Stimulated activated naive B cell treated with anti-CD40 and anti-IgM and Interleukin-4, amounts not matched to agents 10 μg/mL and 1 μg/mL and 100 μg/mL, for 72 hours (primary cell): Measurements from ENCODE around the gene ALDH3A1.

Source experiments
- ATAC-seq, 2 donors: fragments of 150-1000 bp; cut with Tn5 transposase; replicated peaks; 2 replicates each; pipeline ENCODE4 v1.10.0; 2021; ENCODE audit warnings: moderate library complexity in 1 of 2
- DNase-seq: peaks from one replicate; pipeline ENCODE4 v3.0.0; 2021
- H3K27ac Mint-ChIP-seq: one replicate; pipeline ENCODE4 v1.8.0; 2022; ENCODE audit warnings: mild to moderate bottlenecking, mixed read lengths
- H3K27me3 Mint-ChIP-seq, 2 donors: one replicate each; pipeline ENCODE4 v1.8.0; 2022; ENCODE audit warnings: mixed read lengths in 2 of 2
- H3K36me3 Mint-ChIP-seq, 2 donors: one replicate each; pipeline ENCODE4 v1.8.0; 2022; ENCODE audit warnings: mixed read lengths in 2 of 2, mild to moderate bottlenecking in 1 of 2
- H3K4me1 Mint-ChIP-seq, 2 donors: one replicate each; pipeline ENCODE4 v1.8.0; 2022; ENCODE audit warnings: mixed read lengths in 2 of 2, mild to moderate bottlenecking in 1 of 2
- H3K4me3 Mint-ChIP-seq, 2 donors: one replicate each; pipeline ENCODE4 v1.8.0; 2022; ENCODE audit warnings: mild to moderate bottlenecking in 2 of 2, mixed read lengths in 2 of 2, moderate library complexity in 1 of 2
- H3K9me3 Mint-ChIP-seq, 2 donors: one replicate each; pipeline ENCODE4 v1.8.0; 2022; ENCODE audit warnings: mixed read lengths in 2 of 2, mild to moderate bottlenecking in 1 of 2

Gene ALDH3A1

GRCh38 chr17:19724501-19725420 is 23.3 kb downstream of the ALDH3A1 start:
- peaks cover 16 to 22% of the 10 kb centered on the region in 2 donors for H3K27me3 Mint-ChIP-seq
- peak overlapping the region; percentile 42 for H3K27ac Mint-ChIP-seq
- DNase-seq (peak; percentile 56), ATAC-seq (peak; percentile 74 to 84)
- H3K4me1 Mint-ChIP-seq = peaks cover 19 to 20% of the 10 kb centered on the region in 2 donors
- H3K9me3 Mint-ChIP-seq = no peaks in the 10 kb centered on the region
- H3K36me3 Mint-ChIP-seq = no peaks in the 10 kb centered on the region
- peak overlapping the region; percentile 59 to 72 for H3K4me3 Mint-ChIP-seq

DNA sequence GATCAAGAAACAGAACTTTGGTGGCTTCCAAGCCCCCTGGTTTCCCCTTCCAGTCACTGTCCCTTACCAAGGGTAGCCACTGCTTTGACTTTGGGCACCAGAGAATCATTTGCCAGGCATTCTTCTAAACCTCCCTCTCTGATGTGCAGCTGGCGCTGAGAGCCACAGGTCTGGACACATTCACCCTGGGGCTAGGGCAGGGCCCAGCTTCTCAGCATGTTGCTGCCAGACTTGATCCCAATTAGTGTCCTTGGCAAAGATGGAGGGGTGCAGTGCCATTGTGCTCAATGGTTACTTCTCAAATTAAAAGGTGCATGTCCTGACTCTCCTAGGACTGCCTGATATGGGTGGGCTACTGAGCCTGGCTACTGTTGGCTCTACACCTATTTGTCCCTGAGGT is 24.1 kb downstream of the ALDH3A1 start:
- ATAC-seq (peak in 1 of 2 donors; percentile 2), DNase-seq (no peak)
- H3K4me3 Mint-ChIP-seq = peak overlapping the region; percentile 59 to 66
- H3K9me3 Mint-ChIP-seq = no peaks in the 10 kb centered on the region
- no peaks in the 10 kb centered on the region for H3K36me3 Mint-ChIP-seq
- no peak overlapping the region for H3K27ac Mint-ChIP-seq
- H3K4me1 Mint-ChIP-seq = peaks cover 19 to 20% of the 10 kb centered on the region in 2 donors
- H3K27me3 Mint-ChIP-seq = peaks cover 17 to 20% of the 10 kb centered on the region in 2 donors

DNA sequence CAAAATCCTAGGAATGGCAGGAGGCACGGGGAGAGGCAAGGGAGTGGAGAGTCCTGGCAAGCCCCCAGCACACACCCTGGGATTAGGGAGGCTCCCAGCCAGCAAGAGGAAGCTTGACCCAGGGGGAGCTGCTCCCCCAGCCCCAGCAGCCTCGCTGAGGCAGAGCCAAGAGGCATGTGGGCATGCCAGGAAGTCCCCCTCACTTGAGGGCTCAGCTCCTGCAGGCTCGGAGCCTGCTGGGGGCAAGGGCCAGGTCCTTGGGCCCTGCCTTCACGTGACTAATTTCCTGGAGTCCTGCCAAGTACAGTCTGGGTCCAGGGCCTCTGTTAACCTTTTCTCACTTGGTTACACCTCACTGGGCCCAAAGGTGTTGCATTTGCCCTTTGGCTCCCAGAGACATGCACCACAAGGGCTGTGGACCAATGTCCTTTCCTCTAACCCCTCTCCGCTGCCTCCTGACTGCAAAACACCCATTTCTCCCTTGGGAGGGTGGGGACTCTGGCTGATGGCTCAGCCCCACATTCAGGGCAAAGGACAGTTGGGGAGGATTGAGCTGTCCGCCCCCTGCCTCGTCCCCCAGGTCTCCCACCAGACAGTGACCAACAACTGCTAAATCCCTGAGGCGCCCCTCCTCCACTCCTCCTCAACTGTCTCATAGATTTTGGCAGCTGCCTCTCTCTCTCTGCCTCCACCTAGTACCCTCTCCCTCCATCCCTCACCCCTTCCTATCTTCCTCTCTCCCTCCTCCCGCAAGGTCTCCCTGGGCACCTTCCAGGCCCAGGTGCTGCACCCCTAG is 27.3 kb downstream of the ALDH3A1 start:
- DNase-seq = peak; percentile 14
- Mint-ChIP-seq H3K27me3 (peaks cover 17 to 20% of the 10 kb centered on the region in 2 donors), H3K36me3 (no peaks in the 10 kb centered on the region), H3K9me3 (no peaks in the 10 kb centered on the region), H3K4me1 (peaks cover 19 to 20% of the 10 kb centered on the region in 2 donors), H3K27ac (peak overlapping the region; percentile 37), H3K4me3 (no peak overlapping the region)
- ATAC-seq = peak; percentile 55 to 66

DNA sequence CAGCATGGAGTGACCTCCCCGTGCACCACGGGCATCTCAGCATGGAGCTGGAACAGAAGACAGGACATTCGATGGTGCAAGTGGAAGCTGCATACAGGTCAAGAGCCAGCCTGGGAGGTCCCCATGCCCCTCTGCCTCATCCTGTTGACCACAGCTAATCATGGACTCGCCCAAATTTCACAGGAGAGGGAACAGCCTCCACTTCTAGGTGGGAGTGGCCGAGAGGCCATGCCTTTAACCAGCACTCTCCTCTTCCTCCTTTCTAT is 28.0 kb downstream of the ALDH3A1 start:
- DNase-seq (no peak), ATAC-seq (no peak)
- Mint-ChIP-seq H3K27me3 (peaks cover 10 to 16% of the 10 kb centered on the region in 2 donors), H3K27ac (no peak overlapping the region), H3K36me3 (no peaks in the 10 kb centered on the region), H3K4me1 (peaks cover 17 to 19% of the 10 kb centered on the region in 2 donors), H3K4me3 (no peak overlapping the region), H3K9me3 (no peaks in the 10 kb centered on the region)

- Mint-ChIP-seq H3K4me3 (no peak overlapping the region), H3K4me1 (peaks cover 15 to 19% of the 10 kb centered on the region in 2 donors), H3K27ac (no peak overlapping the region), H3K27me3 (peaks cover 8 to 16% of the 10 kb centered on the region in 2 donors), H3K9me3 (no peaks in the 10 kb centered on the region), H3K36me3 (no peaks in the 10 kb centered on the region)
- ATAC-seq (no peak), DNase-seq (no peak)
Observed at GRCh38 chr17:19719355-19720209, 28.5 kb downstream of the ALDH3A1 start.

GRCh38 chr17:19718613-19719354 is 29.3 kb downstream of the ALDH3A1 start:
- Mint-ChIP-seq H3K4me1 (peaks cover 9 to 13% of the 10 kb centered on the region in 2 donors), H3K27me3 (peaks cover 8 to 16% of the 10 kb centered on the region in 2 donors), H3K4me3 (no peak overlapping the region), H3K9me3 (no peaks in the 10 kb centered on the region), H3K27ac (no peak overlapping the region), H3K36me3 (no peaks in the 10 kb centered on the region)
- DNase-seq (no peak), ATAC-seq (no peak)

DNA sequence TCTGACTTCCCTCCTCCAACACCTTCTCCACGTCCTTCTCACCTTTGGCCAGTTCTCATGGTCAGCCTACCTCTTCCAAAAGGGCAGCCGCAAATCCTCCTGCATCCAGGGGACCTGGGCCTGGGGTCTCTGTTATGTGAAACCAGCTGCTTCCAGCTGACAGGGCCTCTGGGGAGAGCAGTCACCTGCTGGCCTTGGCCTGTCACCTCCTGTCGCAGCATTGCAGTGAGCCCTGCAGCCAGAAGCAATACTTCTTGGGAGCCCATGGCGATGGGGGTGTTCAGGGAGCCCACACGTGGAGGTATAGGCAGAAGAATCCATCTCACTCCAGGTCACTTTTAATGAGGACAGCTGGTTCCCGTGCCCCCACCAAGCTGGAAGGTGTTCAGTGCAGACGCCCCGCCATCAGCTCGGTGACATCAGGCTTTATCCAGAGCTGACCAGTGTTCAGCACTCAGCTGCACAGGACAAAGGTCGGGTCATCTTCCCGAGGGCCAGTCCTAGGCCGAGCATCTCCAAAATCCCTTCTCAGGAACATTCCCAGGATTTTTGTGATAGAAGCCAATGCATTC is 30.0 kb downstream of the ALDH3A1 start:
- Mint-ChIP-seq H3K9me3 (no peaks in the 10 kb centered on the region), H3K4me1 (peaks cover 9 to 13% of the 10 kb centered on the region in 2 donors), H3K27ac (no peak overlapping the region), H3K27me3 (peaks cover 8 to 16% of the 10 kb centered on the region in 2 donors), H3K4me3 (no peak overlapping the region), H3K36me3 (no peaks in the 10 kb centered on the region)
- ATAC-seq = no peak
- no peak for DNase-seq

DNA sequence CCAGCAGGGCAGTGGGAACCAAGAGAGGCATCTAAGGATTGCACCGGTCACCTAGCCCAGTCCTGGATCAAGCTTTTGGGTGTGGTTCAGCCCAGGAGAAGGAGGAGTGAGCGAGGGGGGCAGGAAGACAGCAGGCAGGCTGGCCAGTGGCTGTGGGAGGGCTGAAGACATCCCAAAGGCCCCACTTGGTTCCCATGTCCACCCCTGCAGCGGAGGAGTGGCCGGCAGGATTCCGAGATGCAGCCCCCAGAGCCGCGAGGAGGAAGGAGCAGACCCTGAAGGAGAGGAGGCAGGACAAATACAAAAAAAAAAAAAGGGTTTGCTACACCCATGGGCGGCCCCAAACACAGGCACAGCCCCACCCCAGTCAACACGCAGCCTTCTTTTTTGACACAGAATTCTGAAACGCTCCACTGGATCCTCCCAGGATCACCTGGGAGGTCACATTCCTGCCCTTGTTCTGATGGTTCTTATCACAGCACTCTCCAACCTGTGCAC is 30.6 kb downstream of the ALDH3A1 start:
- Mint-ChIP-seq H3K9me3 (no peaks in the 10 kb centered on the region), H3K27ac (no peak overlapping the region), H3K4me1 (peaks cover 9 to 13% of the 10 kb centered on the region in 2 donors), H3K4me3 (no peak overlapping the region), H3K36me3 (no peaks in the 10 kb centered on the region), H3K27me3 (peaks cover 8 to 14% of the 10 kb centered on the region in 2 donors)
- no peak for ATAC-seq
- DNase-seq = no peak

- Mint-ChIP-seq H3K27ac (no peak overlapping the region), H3K4me3 (no peak overlapping the region), H3K36me3 (no peaks in the 10 kb centered on the region), H3K4me1 (peaks cover 9 to 13% of the 10 kb centered on the region in 2 donors), H3K9me3 (no peaks in the 10 kb centered on the region), H3K27me3 (peaks cover 4 to 9% of the 10 kb centered on the region in 2 donors)
- DNase-seq (no peak), ATAC-seq (no peak)
Observed at GRCh38 chr17:19717031-19717360, 31.1 kb downstream of the ALDH3A1 start.

DNA sequence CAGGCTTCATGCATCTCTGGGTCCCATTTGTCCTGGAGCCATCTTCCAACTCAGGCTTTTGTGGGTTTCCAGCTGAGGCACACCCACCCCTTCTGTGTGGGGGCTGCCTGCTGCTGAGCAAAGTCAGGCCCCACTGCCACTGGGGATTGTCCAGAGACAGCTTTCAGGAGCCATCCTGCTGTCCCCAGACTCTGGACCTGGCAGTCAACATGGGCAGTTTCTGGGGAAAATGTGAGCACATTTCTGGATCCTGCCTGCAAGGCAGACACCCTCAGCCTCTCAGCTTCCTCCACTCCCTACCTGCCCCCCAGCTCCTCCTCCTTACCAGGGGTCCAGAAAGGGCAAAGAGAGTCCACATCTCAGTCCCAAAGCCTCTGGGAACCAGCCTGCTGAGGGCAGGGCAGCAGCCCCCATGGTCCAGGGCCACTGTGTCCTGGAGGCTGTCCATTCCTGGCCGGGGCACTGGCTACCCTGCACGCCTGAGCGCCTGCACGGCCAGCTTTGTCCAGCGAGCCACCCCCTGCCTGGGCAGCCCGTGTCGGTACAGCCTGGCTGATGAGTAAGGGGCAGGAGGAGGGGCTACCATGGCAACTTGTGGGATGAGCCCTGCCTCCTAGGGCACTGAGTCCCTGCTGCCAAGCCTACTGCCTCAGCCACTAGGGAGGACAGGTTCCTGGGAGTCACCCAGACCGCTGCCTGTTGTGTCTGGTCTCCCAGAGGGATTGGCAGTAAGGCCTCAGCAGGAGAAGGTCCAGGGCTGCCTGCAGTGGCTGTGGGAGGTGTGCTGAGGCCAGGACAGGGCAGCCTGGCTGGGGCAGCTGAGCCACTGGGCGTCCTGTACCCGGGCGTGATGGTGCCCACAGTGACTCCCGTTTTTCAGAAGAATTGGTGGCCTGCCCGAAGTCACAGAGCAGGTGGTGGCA is 31.7 kb downstream of the ALDH3A1 start, which contains the start of gene SLC47A2:
Gene SLC47A2 (minus strand): TSS at position 477 of the 923 bp plus-strand sequence. CDS start 29 bp downstream, at position 448.
- peaks cover 7 to 12% of the 10 kb centered on the region in 2 donors for H3K4me1 Mint-ChIP-seq
- DNase-seq = no peak
- H3K27ac Mint-ChIP-seq = peak within 1 kb of the TSS; percentile 49
- H3K36me3 Mint-ChIP-seq = no peaks in the 10 kb centered on the region
- H3K27me3 Mint-ChIP-seq = peaks cover 4 to 9% of the 10 kb centered on the region in 2 donors
- H3K4me3 Mint-ChIP-seq = no peak within 1 kb of the TSS
- no peak for ATAC-seq
- H3K9me3 Mint-ChIP-seq = no peaks in the 10 kb centered on the region

DNA sequence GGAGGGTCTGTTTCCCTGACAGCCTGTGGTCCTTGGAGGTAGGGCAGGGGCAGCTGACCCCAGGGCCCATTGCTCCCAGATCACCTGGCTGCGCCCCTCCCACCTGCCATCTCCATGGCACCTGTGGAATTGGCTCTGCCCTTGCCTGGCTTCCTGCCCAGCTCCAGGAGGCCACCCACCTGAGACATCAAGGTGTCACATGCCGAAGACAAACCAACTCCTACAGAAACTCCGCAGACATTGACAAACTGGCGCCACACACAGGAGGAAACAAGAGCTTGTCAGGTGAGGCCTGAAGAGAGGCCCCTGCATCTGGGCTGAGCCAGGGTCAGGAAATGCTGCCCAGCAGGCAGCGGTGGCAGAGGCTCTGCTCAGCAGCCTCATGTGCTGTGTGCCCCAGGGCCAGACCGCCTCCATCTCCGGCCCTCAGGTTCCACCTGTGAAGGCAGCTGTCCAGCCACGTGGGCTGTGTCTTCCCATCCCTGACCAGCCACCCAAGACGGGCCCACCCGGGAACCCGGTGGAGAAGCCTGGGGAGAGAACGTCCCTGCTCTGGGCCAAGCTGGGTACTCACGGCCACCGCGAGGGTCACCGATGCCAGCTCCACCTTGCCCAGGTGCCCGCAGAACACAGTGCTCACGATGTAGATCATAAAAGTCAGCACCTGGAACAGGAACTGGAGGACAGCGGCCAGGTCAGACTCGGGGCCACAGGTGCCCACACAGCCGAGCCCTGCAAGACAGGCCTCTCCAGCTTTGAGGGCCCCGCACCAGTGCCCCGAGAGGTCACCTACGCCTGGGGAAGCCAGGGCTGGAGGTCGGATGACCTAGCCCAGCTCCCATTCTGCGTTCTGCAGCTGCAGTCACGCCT is 33.3 kb downstream of the ALDH3A1 start:
- Mint-ChIP-seq H3K36me3 (no peaks in the 10 kb centered on the region), H3K4me3 (no peak overlapping the region), H3K27ac (no peak overlapping the region), H3K4me1 (no peaks in the 10 kb centered on the region), H3K27me3 (peaks cover 1 to 3% of the 10 kb centered on the region in 2 donors), H3K9me3 (no peaks in the 10 kb centered on the region)
- DNase-seq (no peak), ATAC-seq (no peak)
